Stimulated activated CD8-positive, alpha-beta memory T cell treated with anti-CD3 and anti-CD28 coated beads, Interleukin-7, amount 100 ng/mL, for 48 hours (primary cell): ENCODE data around the gene HIGD1C.
"Not testable (repeated sequence)": the region's sequence is repeated elsewhere in the genome, so short reads cannot be mapped to it uniquely, and the experiment has no call there.

Experiments used
- DNase-seq, 2 donors: peaks; one replicate each; pipeline ENCODE4 v3.0.0-alpha.2; 2020; ENCODE audit warnings: low read depth in 1 of 2; ENCODE audit errors: extremely low read depth in 1 of 2

The HIGD1C gene

DNA sequence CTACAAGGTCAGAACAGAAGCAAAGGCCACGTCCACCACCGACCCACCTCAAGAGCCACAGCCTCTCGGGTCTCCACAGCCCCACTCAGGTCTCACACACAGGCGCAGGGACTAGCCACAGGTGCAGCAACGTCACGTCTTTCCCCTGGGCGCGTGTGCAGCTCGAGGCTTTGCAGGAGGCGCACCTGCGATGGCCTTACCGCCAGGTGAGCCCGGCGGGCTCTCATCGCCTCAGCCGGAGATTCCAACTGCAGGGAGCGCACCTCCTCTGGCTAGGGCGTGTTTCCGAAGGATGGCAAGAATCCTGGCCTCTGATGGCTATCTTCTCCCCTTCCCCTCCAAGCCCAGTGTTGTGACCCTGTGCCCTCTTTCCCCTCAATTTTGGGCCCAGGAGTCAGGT, at the start of gene HIGD1C:
TSS of gene HIGD1C (plus strand) at position 35 of the 400 bp plus-strand sequence. CDS start 1,455 bp downstream, outside the sequence.
- no peak for DNase-seq

GRCh38 chr12:50908479-50908878, 43.9 kb upstream of the HIGD1C start:
- not testable (repeated sequence) for DNase-seq

GRCh38 chr12:50912361-50912760, 40.0 kb upstream of the HIGD1C start:
- not testable (repeated sequence) for DNase-seq

GRCh38 chr12:50913224-50913623, 39.1 kb upstream of the HIGD1C start:
- no peak for DNase-seq

- no peak for DNase-seq
These were observed 37.4 kb upstream of the HIGD1C start for GRCh38 chr12:50914872-50915484.

DNA sequence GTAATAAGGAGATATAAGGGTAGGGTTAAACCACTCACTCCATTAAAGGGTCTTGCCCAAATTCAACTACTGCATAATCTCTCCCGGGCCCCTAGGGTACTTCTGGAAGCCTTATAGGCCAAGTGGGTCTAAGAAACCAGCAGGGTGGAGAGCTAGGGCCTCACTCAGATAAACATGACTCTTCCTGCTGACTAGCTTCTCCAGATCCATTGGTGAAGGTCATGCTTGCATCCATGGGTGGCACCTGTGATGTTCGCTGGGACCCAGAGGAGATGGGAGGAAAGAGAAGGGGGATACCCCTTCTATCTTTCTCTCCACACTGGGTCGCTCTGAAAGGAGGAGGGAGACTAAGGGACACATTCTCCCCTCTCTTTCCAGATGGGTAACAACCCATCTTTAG, 36.1 kb upstream of the HIGD1C start:
- DNase-seq: no peak

DNA sequence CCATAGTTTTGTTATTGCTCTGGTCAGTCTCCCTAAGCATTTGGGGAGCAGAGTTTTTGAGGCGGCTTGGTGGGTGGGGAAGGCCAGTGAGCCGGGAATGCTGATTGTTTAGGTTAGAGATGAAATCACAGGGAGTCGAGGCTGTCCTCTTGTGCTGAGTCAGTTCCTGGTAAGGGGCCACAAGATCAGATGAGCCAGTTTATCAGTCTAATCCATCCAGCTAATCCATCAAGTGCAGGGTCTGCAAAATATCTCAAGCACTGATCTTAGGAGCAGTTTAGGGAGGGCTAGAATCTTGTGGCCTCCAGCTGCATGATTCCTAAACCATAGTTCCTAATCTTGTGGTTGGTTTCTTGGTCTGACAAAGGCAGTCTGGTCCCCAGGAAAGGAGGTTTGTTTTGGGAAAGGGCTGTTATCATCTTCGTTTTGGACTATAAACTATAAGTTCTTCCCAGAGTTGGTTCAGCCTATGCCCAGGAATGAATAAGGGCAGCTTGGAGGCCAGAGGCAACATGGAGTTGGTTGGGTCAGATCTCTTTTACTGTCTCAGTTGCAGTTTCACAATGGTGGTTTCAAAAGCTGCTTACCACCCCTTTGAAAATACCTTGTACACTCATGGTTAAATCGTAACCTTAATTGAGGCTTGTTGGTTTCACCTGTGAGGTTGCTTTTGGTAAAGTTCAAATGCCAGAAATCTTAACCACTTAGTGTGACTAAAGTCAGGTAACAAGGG, 33.6 kb upstream of the HIGD1C start:
- no peak for DNase-seq

DNA sequence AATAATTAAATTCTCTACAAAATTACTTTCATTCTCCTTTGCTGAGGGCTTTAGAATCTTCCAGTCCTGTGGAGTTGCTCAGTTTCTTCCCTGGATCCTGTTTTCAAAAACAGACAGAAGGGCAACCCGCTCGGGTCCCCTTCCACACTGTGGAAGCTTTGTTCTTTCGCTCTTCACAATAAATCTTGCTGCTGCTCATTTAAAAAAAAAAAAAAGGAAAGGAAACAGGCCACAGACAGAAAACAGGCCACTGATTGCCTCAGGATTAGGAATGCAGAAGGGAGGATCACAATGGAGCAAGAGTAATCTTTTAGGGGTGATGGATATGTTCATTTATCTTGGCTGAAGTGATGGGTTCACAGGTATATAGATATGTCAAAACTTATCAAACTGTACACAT, 29.5 kb upstream of the HIGD1C start:
- no peak for DNase-seq

- no peak for DNase-seq
These were observed 28.8 kb upstream of the HIGD1C start for GRCh38 chr12:50923361-50924130.

- DNase-seq: no peak
These were observed 28.3 kb upstream of the HIGD1C start for GRCh38 chr12:50924131-50924438.

- peak in 1 of 2 donors; percentile 22 for DNase-seq
These were observed 27.7 kb upstream of the HIGD1C start for GRCh38 chr12:50924439-50925341.

DNA sequence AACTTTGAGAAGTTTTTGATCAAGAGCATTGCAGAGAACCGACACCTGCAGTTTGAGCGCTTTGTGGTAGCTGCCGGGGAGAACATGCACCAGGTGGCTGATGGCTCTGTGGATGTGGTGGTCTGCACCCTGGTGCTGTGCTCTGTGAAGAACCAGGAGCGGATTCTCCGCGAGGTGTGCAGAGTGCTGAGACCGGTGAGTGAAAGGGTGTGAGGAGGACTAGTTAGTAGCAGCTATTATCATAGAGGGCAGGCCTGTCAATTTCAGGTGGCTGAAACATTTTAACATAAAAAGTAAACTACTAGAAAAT, 27.0 kb upstream of the HIGD1C start:
- DNase-seq: no peak

DNA sequence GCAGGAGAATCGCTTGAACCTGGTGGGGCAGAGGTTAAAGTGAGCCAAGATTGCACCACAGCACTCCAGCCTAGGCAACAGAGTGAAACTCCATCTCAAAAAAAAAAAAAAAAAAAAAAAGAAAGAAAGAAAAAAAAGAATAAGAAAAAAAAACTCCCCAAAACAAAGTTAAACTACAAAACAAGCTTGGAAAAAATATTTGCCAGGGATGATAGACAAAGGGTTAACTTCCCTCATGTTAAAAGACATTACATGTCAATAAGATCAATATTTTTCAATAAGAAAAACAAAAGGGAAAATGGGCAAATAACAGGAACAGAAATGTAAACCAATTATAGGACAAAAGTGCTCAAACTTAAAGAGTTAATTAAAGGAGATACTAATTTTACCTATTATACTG, 26.4 kb upstream of the HIGD1C start:
- DNase-seq: no peak

DNA sequence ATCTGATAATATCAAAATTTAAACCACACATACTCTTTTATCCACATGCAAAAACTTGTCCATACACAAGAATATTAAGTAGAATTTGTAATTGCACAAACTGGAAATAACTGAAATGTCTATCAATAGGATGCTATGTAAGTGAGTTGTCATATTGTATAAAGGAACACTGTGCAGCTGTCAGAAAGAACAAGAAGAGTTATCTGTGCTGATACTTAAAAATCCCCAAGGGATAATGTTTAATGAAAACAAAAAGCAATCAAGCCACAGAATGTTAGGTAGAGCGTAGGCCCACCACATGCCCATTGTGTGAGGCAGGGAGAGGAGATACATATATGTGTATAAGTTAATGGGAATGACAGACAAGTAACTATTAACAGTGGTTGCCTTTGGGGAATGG, 25.9 kb upstream of the HIGD1C start:
- no peak for DNase-seq

DNA sequence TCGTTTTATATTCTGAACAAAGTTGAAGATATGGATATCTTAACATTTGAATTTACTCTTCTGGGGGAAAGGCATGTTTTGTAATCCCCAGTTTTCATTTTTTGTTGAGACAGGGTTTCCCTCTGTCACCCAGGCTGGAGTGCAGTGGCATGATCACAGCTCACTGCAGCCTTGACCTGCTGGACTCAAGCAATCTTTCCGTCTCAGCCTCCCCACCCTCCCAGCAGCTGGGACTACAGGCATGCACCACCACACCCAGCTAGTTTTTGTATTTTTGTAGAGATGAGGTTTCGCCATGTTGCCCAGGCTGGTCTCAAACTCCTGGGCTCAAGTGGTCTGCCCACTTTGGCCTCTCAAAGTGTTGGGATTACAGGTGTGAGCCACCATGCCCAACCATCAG, 25.4 kb upstream of the HIGD1C start:
- not testable (repeated sequence) for DNase-seq

DNA sequence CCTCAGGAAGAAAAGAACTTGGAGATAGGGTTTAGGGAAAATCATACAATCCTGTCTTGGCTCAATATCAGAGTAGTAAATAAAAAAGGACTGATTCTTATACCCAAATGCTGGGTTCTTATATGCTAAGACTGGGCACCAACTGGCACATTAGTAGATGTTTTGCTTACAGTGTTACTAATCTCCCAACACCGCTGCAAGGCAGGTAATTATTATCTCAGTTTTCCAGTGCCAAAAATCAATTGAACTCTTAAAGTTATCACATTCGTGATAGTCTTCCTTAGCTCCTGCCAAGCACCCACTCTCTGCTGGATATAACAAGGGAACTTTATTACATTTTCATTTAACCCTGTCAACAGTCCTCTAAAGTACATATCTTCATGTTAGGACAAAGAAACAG, 25.0 kb upstream of the HIGD1C start:
- no peak for DNase-seq

DNA sequence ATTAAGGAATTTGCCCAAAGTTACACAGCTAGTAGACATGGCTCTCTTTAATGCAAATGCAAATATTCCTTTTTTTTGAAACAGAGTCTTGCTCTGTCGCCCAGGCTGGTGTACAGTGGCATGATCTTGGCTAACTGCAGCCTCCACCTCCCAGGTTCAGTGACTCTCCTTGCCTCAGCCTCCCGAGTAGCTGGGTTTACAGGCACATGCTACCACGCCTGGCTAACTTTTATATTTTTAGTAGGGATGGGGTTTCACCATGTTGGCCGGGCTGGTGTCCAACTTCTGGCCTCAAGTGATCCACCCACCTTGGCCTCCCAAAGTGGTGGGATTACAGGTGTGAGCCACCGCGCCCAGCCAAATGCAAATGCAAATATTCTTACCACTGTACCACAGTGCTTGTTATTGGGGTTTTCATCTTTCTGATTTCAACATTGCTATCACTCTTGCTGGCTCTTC, 24.5 kb upstream of the HIGD1C start:
- DNase-seq: no peak

DNA sequence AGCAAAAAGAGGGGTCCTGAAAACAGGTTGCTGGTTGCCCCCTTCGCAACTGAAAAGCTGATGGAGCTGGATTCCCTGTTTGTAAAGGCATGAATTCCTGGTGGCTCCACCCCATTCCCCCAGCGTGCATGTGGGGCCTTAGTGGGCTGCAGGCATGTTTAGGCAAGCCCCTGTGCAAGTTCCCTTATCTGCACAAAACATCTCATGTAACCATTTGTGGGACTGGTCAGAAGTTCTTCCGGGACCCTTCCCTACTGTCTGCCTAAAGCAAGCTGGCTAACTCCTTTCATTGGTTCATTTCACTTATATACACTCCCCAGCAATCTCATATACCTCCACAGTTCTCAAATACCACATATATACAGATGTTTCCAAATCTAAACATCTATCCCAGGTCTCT, 24.0 kb upstream of the HIGD1C start:
- DNase-seq: no peak

DNA sequence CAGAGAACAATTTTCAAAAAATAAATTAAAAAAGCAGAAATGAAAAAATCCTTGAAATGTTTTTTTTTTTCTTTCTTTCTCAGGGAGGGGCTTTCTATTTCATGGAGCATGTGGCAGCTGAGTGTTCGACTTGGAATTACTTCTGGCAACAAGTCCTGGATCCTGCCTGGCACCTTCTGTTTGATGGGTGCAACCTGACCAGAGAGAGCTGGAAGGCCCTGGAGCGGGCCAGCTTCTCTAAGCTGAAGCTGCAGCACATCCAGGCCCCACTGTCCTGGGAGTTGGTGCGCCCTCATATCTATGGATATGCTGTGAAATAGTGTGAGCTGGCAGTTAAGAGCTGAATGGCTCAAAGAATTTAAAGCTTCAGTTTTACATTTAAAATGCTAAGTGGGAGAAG, 22.5 kb upstream of the HIGD1C start:
- no peak for DNase-seq

GRCh38 chr12:50930477-50930876, 21.9 kb upstream of the HIGD1C start:
- DNase-seq: not testable (repeated sequence)

GRCh38 chr12:50932787-50933280, 19.5 kb upstream of the HIGD1C start:
- no peak for DNase-seq
